Measurements from ENCODE around the gene MYPOP.
A peak's percentile ranks its signal among the peaks of the same experiment; 100 is the strongest.

The MYPOP gene

GRCh38 chr19:45901912-45902650 is at the start of gene MYPOP:
MYPOP (minus strand) TSS chr19:45902613; CDS start chr19:45901773, 840 bp downstream.
- DNase-seq = no peak

GRCh38 chr19:45947926-45948325 is 45.5 kb upstream of the MYPOP start:
- DNase-seq = no peak

- DNase-seq = no peak
Measured at GRCh38 chr19:45940515-45940805, 38.0 kb upstream of the MYPOP start.

GRCh38 chr19:45939792-45940514 is 37.5 kb upstream of the MYPOP start:
- DNase-seq = no peak

GRCh38 chr19:45938733-45939319 is 36.4 kb upstream of the MYPOP start:
- DNase-seq = no peak

GRCh38 chr19:45935267-45935666 is 32.9 kb upstream of the MYPOP start:
- no peak for DNase-seq

- no peak for DNase-seq
Measured at GRCh38 chr19:45934551-45935230, 32.3 kb upstream of the MYPOP start.

GRCh38 chr19:45933759-45934158 is 31.3 kb upstream of the MYPOP start:
- no peak for DNase-seq

- DNase-seq = no peak
Measured at GRCh38 chr19:45931055-45931454, 28.6 kb upstream of the MYPOP start.

GRCh38 chr19:45929247-45929646 is 26.8 kb upstream of the MYPOP start:
- no peak for DNase-seq

- DNase-seq = peak; percentile 88
Measured at GRCh38 chr19:45927565-45928261, 25.3 kb upstream of the MYPOP start.

GRCh38 chr19:45924891-45925447 is 22.6 kb upstream of the MYPOP start:
- DNase-seq = no peak

GRCh38 chr19:45922281-45922680 is 19.9 kb upstream of the MYPOP start:
- DNase-seq = no peak

GRCh38 chr19:45920458-45920857 is 18.0 kb upstream of the MYPOP start:
- DNase-seq = no peak

- DNase-seq = no peak
Measured at GRCh38 chr19:45919678-45920077, 17.3 kb upstream of the MYPOP start.

GRCh38 chr19:45918721-45919120 is 16.3 kb upstream of the MYPOP start:
- no peak for DNase-seq

GRCh38 chr19:45917421-45918091 is 15.1 kb upstream of the MYPOP start:
- DNase-seq = no peak

GRCh38 chr19:45913874-45914830 is 11.7 kb upstream of the MYPOP start, which contains the start of gene NANOS2:
NANOS2 (minus strand) TSS chr19:45914778; CDS start chr19:45914693, 85 bp downstream.
- DNase-seq = no peak

GRCh38 chr19:45911291-45911690 is 8.9 kb upstream of the MYPOP start:
- no peak for DNase-seq

GRCh38 chr19:45908956-45909355 is 6.5 kb upstream of the MYPOP start:
- DNase-seq = no peak

- no peak for DNase-seq
Measured at GRCh38 chr19:45906221-45906620, 3.8 kb upstream of the MYPOP start.
